Body of pancreas (tissue), 4 donors: ENCODE measurements around the gene NLRC3. TPM values are rescaled to one million over a fixed set of nuclear protein-coding genes. Genes with fewer than 3 reads are reported as not detected.

ENCODE experiments used
- ATAC-seq: fragments of 150-250 bp; one replicate; pipeline ENCODE4 v1.9.1; 2016
- DNase-seq, 4 donors: peaks; one replicate each; pipeline ENCODE4 v3.0.0-alpha.2; 2019
- H3K27ac ChIP-seq, 4 donors: fragments of 200-600 bp; sonication (generic); 1 replicate in 3 of 4; 2 replicates in 1 of 4; pipeline versions ENCODE4 v1.5.1 to v1.6.1; 2016 to 2019; ENCODE audit warnings: mild to moderate bottlenecking in 1 of 4, mixed read lengths in 1 of 4, moderate library complexity in 1 of 4
- H3K27me3 ChIP-seq, 2 donors: fragments of 200-600 bp; sonication (generic); one replicate each; pipeline ENCODE4 v1.6.0; 2016; ENCODE audit warnings: mild to moderate bottlenecking in 1 of 2
- H3K36me3 ChIP-seq, 2 donors: fragments of 200-600 bp; sonication (generic); replicated peaks in 1 of 2; 2 replicates each; pipeline ENCODE4 v1.5.1; 2016; ENCODE audit warnings: low read depth in 2 of 2; ENCODE audit not compliant: insufficient read depth in 1 of 2
- H3K4me1 ChIP-seq: fragments of 200-600 bp; sonication (generic); one replicate; pipeline ENCODE4 v1.6.0; 2016
- H3K4me3 ChIP-seq, 2 donors: fragments of 200-600 bp; sonication (generic); 1 replicate in 1 of 2; 2 replicates in 1 of 2; pipeline ENCODE4 v1.5.1; 2016 to 2019
- H3K9me3 ChIP-seq, 3 donors: fragments of 200-600 bp; sonication (generic); 1 replicate in 2 of 3; 2 replicates in 1 of 3; pipeline ENCODE4 v1.5.1; 2016
- POLR2A ChIP-seq, 3 donors: fragments of 450-650 bp; IDR thresholded peaks; one replicate each; pipeline ENCODE4 v1.6.1; 2016; ENCODE audit warnings: antibody characterized with exemption in 3 of 3, mild to moderate bottlenecking in 2 of 3
- WGBS, 2 donors: methylation state at CpG; one replicate each; pipeline ENCODE4 v1.1.5; 2017; 5-methylcytosine and 5-hydroxymethylcytosine counted together
- intact Hi-C: fragments of 100-400 bp; cut with DNase I; formaldehyde crosslinking; loops from one replicate; pipeline ENCODE4 v1.15.1; 2023
- total RNA-seq, 2 donors: library from RNA; depleted of rRNA; stranded (reverse); fragments of >200 nt; gene quantifications; one replicate each; pipeline ENCODE4 v1.1.0, GENCODE V29; 2016
- TF ChIP-seq, protein P1 (sequence below), 7 experiments: fragments of 450-650 bp in 4 of 7; fragments of 200-600 bp in 3 of 7; sonication (generic) in 3 of 7; IDR thresholded peaks; one replicate each; pipeline ENCODE4 v1.5.1; 2016 to 2019; ENCODE audit warnings: antibody characterized with exemption in 7 of 7

NLRC3 gene, protein sequence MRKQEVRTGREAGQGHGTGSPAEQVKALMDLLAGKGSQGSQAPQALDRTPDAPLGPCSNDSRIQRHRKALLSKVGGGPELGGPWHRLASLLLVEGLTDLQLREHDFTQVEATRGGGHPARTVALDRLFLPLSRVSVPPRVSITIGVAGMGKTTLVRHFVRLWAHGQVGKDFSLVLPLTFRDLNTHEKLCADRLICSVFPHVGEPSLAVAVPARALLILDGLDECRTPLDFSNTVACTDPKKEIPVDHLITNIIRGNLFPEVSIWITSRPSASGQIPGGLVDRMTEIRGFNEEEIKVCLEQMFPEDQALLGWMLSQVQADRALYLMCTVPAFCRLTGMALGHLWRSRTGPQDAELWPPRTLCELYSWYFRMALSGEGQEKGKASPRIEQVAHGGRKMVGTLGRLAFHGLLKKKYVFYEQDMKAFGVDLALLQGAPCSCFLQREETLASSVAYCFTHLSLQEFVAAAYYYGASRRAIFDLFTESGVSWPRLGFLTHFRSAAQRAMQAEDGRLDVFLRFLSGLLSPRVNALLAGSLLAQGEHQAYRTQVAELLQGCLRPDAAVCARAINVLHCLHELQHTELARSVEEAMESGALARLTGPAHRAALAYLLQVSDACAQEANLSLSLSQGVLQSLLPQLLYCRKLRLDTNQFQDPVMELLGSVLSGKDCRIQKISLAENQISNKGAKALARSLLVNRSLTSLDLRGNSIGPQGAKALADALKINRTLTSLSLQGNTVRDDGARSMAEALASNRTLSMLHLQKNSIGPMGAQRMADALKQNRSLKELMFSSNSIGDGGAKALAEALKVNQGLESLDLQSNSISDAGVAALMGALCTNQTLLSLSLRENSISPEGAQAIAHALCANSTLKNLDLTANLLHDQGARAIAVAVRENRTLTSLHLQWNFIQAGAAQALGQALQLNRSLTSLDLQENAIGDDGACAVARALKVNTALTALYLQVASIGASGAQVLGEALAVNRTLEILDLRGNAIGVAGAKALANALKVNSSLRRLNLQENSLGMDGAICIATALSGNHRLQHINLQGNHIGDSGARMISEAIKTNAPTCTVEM
- 1 to 10 TPM in 1 of 2 donors, under 1 TPM in 1; 0.78 to 1.3 TPM for total RNA-seq

DNA sequence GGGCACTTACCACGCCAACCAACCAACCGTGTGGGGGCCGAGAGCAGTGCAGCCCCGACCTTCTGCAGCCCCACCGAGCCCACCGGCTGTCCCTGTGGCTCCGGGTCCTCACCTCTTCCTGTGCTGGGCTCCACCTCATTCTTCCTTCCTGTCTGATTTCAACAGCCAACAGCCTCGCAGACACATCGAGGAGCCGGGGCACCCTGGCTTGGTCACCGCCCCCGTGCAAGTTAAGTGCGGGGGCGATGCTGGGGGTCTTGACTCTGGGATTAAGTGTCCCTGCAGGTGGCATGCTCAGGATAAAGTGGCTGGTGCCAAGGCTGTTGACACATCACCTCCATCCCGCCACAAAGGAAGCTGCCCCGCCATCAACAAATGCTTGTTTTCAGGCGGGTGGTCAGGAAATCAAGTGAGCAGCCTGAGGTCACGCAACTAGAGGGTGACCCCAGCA, at the start of gene NLRC3:
Gene NLRC3, minus strand, starts transcription at position 102 of the 451 bp plus-strand sequence. CDS start 12,367 bp downstream, outside the sequence.
- no peaks in the 10 kb centered on the region for H3K27me3 ChIP-seq
- no peaks in the 10 kb centered on the region for H3K4me1 ChIP-seq
- no peak for DNase-seq
- no peak within 1 kb of the TSS for H3K4me3 ChIP-seq
- no peaks in the 10 kb centered on the region for H3K36me3 ChIP-seq
- no peak within 1 kb of the TSS for H3K27ac ChIP-seq
- ATAC-seq = no peak
- intact Hi-C loops = no loop called here
- no peaks in the 10 kb centered on the region for H3K9me3 ChIP-seq
- 46 to 62% methylated on average over 18 of the region's 18 CpGs for WGBS, 2 donors
- no peak for TF ChIP-seq POLR2A (IDR thresholded peaks at IDR 0.05)
- TF ChIP-seq, protein P1, sequence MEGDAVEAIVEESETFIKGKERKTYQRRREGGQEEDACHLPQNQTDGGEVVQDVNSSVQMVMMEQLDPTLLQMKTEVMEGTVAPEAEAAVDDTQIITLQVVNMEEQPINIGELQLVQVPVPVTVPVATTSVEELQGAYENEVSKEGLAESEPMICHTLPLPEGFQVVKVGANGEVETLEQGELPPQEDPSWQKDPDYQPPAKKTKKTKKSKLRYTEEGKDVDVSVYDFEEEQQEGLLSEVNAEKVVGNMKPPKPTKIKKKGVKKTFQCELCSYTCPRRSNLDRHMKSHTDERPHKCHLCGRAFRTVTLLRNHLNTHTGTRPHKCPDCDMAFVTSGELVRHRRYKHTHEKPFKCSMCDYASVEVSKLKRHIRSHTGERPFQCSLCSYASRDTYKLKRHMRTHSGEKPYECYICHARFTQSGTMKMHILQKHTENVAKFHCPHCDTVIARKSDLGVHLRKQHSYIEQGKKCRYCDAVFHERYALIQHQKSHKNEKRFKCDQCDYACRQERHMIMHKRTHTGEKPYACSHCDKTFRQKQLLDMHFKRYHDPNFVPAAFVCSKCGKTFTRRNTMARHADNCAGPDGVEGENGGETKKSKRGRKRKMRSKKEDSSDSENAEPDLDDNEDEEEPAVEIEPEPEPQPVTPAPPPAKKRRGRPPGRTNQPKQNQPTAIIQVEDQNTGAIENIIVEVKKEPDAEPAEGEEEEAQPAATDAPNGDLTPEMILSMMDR (IDR thresholded peaks at IDR 0.05) = no peak

DNA sequence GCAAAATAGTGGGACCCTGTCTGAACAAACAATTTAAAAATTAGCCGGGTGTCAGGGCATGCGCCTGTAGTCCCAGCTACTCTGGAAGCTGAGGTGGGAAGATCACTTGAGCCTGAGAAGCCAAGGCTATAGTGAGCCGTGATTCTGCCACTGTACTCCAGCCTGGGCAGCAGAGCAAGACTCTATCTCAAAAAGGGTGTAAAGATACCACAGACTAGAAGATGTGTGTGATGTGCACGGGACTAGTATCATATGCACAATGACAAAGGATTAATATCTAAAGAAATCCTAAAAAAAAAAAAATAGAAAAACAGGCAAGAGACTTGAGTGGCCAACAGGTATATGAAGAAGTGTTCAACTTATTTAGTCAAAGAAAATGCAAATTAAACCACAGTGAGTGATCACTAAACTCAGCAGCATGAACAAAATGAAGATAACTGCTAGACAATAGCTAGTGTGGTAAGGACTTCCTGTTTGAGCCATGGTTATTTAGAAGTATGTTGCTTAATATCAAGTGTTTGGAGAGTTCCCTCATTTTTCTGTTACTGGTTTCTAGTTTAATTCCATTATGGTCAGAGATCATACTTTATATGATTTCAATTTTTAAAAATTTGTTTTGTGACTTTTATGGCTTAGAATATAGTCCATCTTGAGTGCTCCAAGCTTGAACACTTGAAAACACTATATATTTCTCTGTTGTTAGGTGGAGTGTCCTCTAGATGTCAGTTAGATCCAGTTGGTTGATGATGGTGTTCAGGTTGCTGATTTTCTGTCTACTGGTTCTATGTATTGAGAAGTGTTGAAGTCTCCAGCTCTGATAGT, 48.9 kb upstream of the NLRC3 start:
- 85 to 94% methylated on average over 4 of the region's 4 CpGs for WGBS, 2 donors
- H3K9me3 ChIP-seq = no peaks in the 10 kb centered on the region
- ATAC-seq = no peak
- H3K27ac ChIP-seq = no peak overlapping the region
- no peaks in the 10 kb centered on the region for H3K27me3 ChIP-seq
- H3K36me3 ChIP-seq = no peaks in the 10 kb centered on the region
- no peak overlapping the region for H3K4me3 ChIP-seq
- TF ChIP-seq, protein P1 (IDR thresholded peaks at IDR 0.05) = no peak
- TF ChIP-seq POLR2A (IDR thresholded peaks at IDR 0.05) = no peak
- no peaks in the 10 kb centered on the region for H3K4me1 ChIP-seq
- intact Hi-C loops = no loop called here
- no peak for DNase-seq

DNA sequence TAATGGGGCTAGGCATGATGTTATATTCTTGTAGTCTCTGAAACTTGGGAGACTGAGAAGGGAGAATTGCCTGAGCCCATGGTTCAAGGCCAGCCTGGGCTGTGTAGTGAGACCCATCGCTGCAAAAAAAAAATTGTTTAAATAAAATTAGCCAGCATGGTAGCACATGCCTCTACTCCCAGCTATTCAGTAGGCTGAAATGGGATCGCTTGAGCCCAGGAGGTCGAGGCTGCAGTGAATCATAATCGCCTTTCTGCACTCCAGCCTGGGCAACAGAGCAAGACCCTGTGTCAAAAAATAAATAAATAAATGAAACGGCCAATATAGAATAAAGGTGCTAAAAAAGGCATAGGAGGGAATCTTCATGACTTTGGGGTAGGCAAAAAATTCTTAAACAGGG, 48.1 kb upstream of the NLRC3 start:
- no peaks in the 10 kb centered on the region for H3K27me3 ChIP-seq
- TF ChIP-seq, protein P1 (IDR thresholded peaks at IDR 0.05) = no peak
- no peak for TF ChIP-seq POLR2A (IDR thresholded peaks at IDR 0.05)
- intact Hi-C loops = no loop called here
- H3K4me1 ChIP-seq = no peaks in the 10 kb centered on the region
- H3K36me3 ChIP-seq = no peaks in the 10 kb centered on the region
- H3K4me3 ChIP-seq = no peak overlapping the region
- no peaks in the 10 kb centered on the region for H3K9me3 ChIP-seq
- H3K27ac ChIP-seq = no peak overlapping the region
- DNase-seq = no peak
- 87 to 89% methylated on average over 5 of the region's 5 CpGs for WGBS, 2 donors
- ATAC-seq = no peak

DNA sequence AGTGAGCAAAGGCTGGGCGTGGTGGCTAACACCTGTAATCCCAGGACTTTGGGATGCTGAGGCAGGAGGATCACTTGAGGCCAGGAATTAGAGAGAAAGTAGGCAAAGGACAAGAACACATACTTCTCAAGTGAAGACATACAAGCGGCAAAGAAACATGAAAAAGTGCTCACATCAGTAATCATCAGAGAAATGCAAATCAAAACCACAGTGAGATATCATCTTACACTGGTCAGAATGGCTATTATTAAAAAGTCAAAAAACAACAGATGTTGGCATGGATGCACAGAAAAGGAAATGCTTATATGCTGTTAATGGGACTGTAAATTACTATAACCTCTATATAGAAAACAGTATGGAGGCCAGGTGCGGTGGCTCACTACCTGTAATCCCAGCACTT, 46.4 kb upstream of the NLRC3 start:
- intact Hi-C loops = no loop called here
- 97 to 98% methylated on average over 3 of the region's 3 CpGs for WGBS, 2 donors
- Histone ChIP-seq H3K27ac (no peak overlapping the region), H3K4me3 (no peak overlapping the region), H3K9me3 (no peaks in the 10 kb centered on the region), H3K4me1 (no peaks in the 10 kb centered on the region), H3K27me3 (no peaks in the 10 kb centered on the region), H3K36me3 (no peaks in the 10 kb centered on the region)
- ATAC-seq (no peak), DNase-seq (no peak)
- no peak for TF ChIP-seq POLR2A (IDR thresholded peaks at IDR 0.05)
- TF ChIP-seq, protein P1 (IDR thresholded peaks at IDR 0.05) = no peak
